ENCODE results near the gene TRIM44.
"Not testable (repeated sequence)": the region's sequence is repeated elsewhere in the genome, so short reads cannot be mapped to it uniquely, and the experiment has no call there.

The TRIM44 gene

GRCh38 chr11:35856756-35857155, 194.2 kb downstream of the TRIM44 start:
- no peak for TF ChIP-seq Cebpa-rat (IDR thresholded peaks at IDR 0.05)
- peaks cover 0 to 10% (median 0%) of the 10 kb centered on the region in 11 experiments; a peak in 2 of 22 replicates for H3K9me3 ChIP-seq (replicated peaks in 1 of 11)
- no peak overlapping the region for H3K4me2 ChIP-seq
- no peaks in the 10 kb centered on the region for H3K27me3 ChIP-seq
- H3K9ac ChIP-seq, result no peak overlapping the region
- H3K36me3 ChIP-seq, result no peaks in the 10 kb centered on the region
- H3K4me1 ChIP-seq, result peaks cover 0 to 30% (median 11%) of the 10 kb centered on the region in 10 experiments; a peak in 17 of 20 replicates
- H3K27ac ChIP-seq, result no peak overlapping the region
- no peak overlapping the region for H3K4me3 ChIP-seq
- no peaks in the 10 kb centered on the region for H4K20me1 ChIP-seq

- no peaks in the 10 kb centered on the region for H3K36me3 ChIP-seq
- H3K4me2 ChIP-seq, result no peak overlapping the region
- H3K9ac ChIP-seq, result no peak overlapping the region
- no peaks in the 10 kb centered on the region for H3K27me3 ChIP-seq
- H3K9me3 ChIP-seq (replicated peaks in 1 of 11), result peaks cover 0 to 10% (median 0%) of the 10 kb centered on the region in 11 experiments; a peak in 2 of 22 replicates
- no peak overlapping the region for H3K4me3 ChIP-seq
- H3K27ac ChIP-seq, result no peak overlapping the region
- no peak for TF ChIP-seq Cebpa-rat (IDR thresholded peaks at IDR 0.05)
- H3K4me1 ChIP-seq, result peaks cover 0 to 19% (median 0%) of the 10 kb centered on the region in 10 experiments; a peak in 5 of 20 replicates
- H4K20me1 ChIP-seq, result no peaks in the 10 kb centered on the region
These were observed 195.3 kb downstream of the TRIM44 start for GRCh38 chr11:35857922-35858321.

- Histone ChIP-seq H3K9me3 (replicated peaks in 1 of 11) (peaks cover 0 to 10% (median 0%) of the 10 kb centered on the region in 11 experiments; a peak in 4 of 22 replicates), H3K36me3 (no peaks in the 10 kb centered on the region), H3K4me3 (no peak overlapping the region), H3K9ac (no peak overlapping the region), H3K27me3 (no peaks in the 10 kb centered on the region), H3K27ac (no peak overlapping the region), H3K4me2 (peak overlapping the region in 2 of 11 experiments; percentile 33 to 35; a peak in 4 of 22 replicates), H3K4me1 (peaks cover 0 to 19% (median 0%) of the 10 kb centered on the region in 10 experiments; a peak in 4 of 20 replicates), H4K20me1 (no peaks in the 10 kb centered on the region)
- no peak for TF ChIP-seq Cebpa-rat (IDR thresholded peaks at IDR 0.05)
These were observed 196.7 kb downstream of the TRIM44 start for GRCh38 chr11:35859301-35859700.

- Histone ChIP-seq H3K4me2 (peak overlapping the region in 2 of 11 experiments; percentile 33 to 35; a peak in 3 of 22 replicates), H3K9me3 (replicated peaks in 1 of 11) (peaks cover 0 to 10% (median 0%) of the 10 kb centered on the region in 11 experiments; a peak in 4 of 22 replicates), H3K4me1 (peaks cover 0 to 19% (median 0%) of the 10 kb centered on the region in 10 experiments; a peak in 4 of 20 replicates)
- H3K4me3 ChIP-seq, H3K27ac ChIP-seq, H3K36me3 ChIP-seq, H3K27me3 ChIP-seq, H3K9ac ChIP-seq, H4K20me1 ChIP-seq: not testable (repeated sequence)
These were observed 197.6 kb downstream of the TRIM44 start for GRCh38 chr11:35860194-35860593.

DNA sequence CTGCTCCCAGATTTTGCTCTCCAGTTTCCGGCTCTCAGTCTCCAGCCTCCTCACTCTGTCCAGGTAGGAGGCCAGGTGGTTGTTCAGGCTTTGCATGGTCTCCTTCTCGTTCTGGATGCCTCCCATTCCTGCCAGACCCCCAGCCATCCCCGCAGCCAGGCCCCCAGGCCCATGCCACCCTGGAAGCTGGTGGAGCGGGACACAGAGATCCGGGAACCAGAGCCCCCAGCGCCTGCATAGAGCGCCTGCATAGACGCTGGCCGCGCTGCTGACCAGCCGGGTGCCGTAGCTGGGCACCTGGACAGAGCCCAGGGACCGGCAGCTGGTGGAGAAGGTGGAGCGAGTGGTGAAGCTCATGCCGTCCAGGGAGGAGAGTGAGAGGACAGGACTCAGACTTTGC, 198.6 kb downstream of the TRIM44 start:
- TF ChIP-seq Cebpa-rat (IDR thresholded peaks at IDR 0.05), result no peak
- Histone ChIP-seq H3K27me3 (no peaks in the 10 kb centered on the region), H4K20me1 (no peaks in the 10 kb centered on the region), H3K36me3 (no peaks in the 10 kb centered on the region), H3K4me3 (no peak overlapping the region), H3K9ac (no peak overlapping the region), H3K4me1 (peaks cover 0 to 19% (median 0%) of the 10 kb centered on the region in 10 experiments; a peak in 4 of 20 replicates), H3K4me2 (no peak overlapping the region), H3K27ac (no peak overlapping the region), H3K9me3 (replicated peaks in 1 of 11) (peaks cover 0 to 10% (median 0%) of the 10 kb centered on the region in 11 experiments; a peak in 4 of 22 replicates)

DNA sequence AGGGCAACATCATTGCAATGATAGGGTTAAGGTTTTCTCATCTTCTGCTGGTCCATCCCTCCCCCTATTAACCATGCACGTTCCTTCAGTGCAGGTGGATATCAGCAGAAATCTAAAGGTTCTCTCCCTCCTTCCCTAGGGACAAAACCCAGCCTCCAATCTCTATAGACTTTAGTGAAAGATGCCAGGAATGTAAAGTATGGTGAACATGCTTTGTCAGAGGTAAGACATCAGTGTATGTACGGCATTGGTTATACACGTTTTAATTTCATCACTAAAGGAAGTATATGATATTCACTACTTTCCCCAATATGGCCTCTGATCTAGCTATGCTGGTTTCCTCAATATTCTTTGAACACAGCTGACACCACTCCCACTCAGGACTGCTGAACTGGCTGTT, 200.1 kb downstream of the TRIM44 start:
- no peak overlapping the region for H3K4me3 ChIP-seq
- H3K9ac ChIP-seq, result no peak overlapping the region
- H4K20me1 ChIP-seq, result no peaks in the 10 kb centered on the region

DNA sequence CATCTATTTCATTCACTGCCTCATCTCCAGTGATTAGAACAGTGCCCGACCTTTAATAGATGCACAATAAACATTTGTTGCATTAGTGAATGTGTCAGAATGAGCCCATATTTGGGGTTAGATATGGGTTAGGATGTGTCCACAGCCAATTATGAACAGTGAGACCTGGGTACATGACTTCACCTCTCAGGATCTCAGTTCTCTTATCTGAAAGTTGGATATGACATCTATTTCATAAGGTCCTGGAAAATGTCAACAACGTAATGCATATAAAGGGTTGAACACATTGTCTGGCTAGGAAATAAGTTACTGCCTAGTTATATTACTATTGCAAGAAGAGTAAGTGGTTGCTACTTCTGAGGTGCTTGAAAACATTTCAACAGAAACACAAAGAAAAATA, 201.6 kb downstream of the TRIM44 start:
- H3K9me3 ChIP-seq (replicated peaks in 1 of 11), result peaks cover 14 to 30% (median 19%) of the 10 kb centered on the region in 11 experiments
- no peak overlapping the region for H3K27ac ChIP-seq
- no peak overlapping the region for H3K4me2 ChIP-seq
- H3K27me3 ChIP-seq, result no peaks in the 10 kb centered on the region
- no peak overlapping the region for H3K9ac ChIP-seq
- H3K4me3 ChIP-seq, result no peak overlapping the region
- no peak for TF ChIP-seq Cebpa-rat (IDR thresholded peaks at IDR 0.05)
- no peaks in the 10 kb centered on the region for H3K36me3 ChIP-seq
- H4K20me1 ChIP-seq, result no peaks in the 10 kb centered on the region
- H3K4me1 ChIP-seq, result peaks cover 0 to 14% (median 0%) of the 10 kb centered on the region in 10 experiments; a peak in 5 of 20 replicates

More for the DNA sequence above, 200.1 kb downstream of the TRIM44 start:
- H3K4me2 ChIP-seq, result no peak overlapping the region
- H3K4me1 ChIP-seq, result peaks cover 0 to 19% (median 0%) of the 10 kb centered on the region in 10 experiments; a peak in 5 of 20 replicates
- peaks cover 0 to 19% (median 6%) of the 10 kb centered on the region in 11 experiments; a peak in 17 of 22 replicates for H3K9me3 ChIP-seq (replicated peaks in 1 of 11)
- no peaks in the 10 kb centered on the region for H3K36me3 ChIP-seq
- no peaks in the 10 kb centered on the region for H3K27me3 ChIP-seq
- no peak overlapping the region for H3K27ac ChIP-seq
- no peak for TF ChIP-seq Cebpa-rat (IDR thresholded peaks at IDR 0.05)

DNA sequence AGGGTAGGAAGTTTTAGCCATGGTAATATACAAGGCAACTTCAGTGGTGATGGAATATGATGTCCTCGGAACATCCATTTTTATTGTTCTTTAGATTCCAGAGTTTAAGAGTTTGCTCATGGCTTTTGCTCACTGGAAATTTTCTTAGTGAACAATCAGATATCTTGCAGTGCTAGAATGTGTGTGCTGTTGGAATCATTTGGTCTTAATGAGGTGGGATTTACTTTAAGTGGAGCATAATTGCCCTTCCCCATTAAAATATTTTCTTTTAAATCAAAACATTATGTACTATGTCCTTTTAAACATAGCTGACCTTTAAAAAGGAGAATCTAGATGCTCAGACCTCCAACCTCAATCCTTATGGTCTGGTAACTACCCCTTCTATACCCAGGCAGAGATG, 204.0 kb downstream of the TRIM44 start:
- H3K27ac ChIP-seq, result no peak overlapping the region
- TF ChIP-seq Cebpa-rat (IDR thresholded peaks at IDR 0.05), result no peak
- H3K4me1 ChIP-seq, result peaks cover 0 to 11% (median 7%) of the 10 kb centered on the region in 10 experiments; a peak in 12 of 20 replicates
- peaks cover 22 to 37% (median 27%) of the 10 kb centered on the region in 11 experiments for H3K9me3 ChIP-seq (replicated peaks in 1 of 11)
- no peak overlapping the region for H3K9ac ChIP-seq
- H3K36me3 ChIP-seq, result no peaks in the 10 kb centered on the region
- no peaks in the 10 kb centered on the region for H4K20me1 ChIP-seq
- no peaks in the 10 kb centered on the region for H3K27me3 ChIP-seq
- H3K4me2 ChIP-seq, result no peak overlapping the region
- no peak overlapping the region for H3K4me3 ChIP-seq
